NCI-H2107 treated with DMSO at 0.1 percent for 48 hours (cell line): ENCODE measurements around the gene PLEKHG2.
"Not testable (repeated sequence)": the region's sequence is repeated elsewhere in the genome, so short reads cannot be mapped to it uniquely, and the experiment has no call there.

ENCODE experiments used
- DNase-seq: peaks from one replicate; lab custom pipeline; 2025; ENCODE audit not compliant: unreplicated experiment; lab: John Stamatoyannopoulos, UW

PLEKHG2 gene

GRCh38 chr19:39445196-39446111 lies 33.0 kb downstream of the PLEKHG2 start, which contains the start of gene SUPT5H:
SUPT5H (plus strand) TSS chr19:39445582; CDS start chr19:39445891, 309 bp downstream.
- DNase-seq = peak; percentile 88

- DNase-seq = no peak
These were observed 34.1 kb downstream of the PLEKHG2 start for GRCh38 chr19:39446365-39447084.

GRCh38 chr19:39448271-39448670 lies 35.8 kb downstream of the PLEKHG2 start:
- DNase-seq = no peak

- DNase-seq = no peak
These were observed 36.8 kb downstream of the PLEKHG2 start for GRCh38 chr19:39449116-39449797.

GRCh38 chr19:39451257-39451656 lies 38.8 kb downstream of the PLEKHG2 start:
- not testable (repeated sequence) for DNase-seq

GRCh38 chr19:39463403-39463802 lies 50.9 kb downstream of the PLEKHG2 start:
- DNase-seq = no peak

GRCh38 chr19:39465956-39466747 lies 53.7 kb downstream of the PLEKHG2 start:
- DNase-seq = no peak

- DNase-seq = no peak
These were observed 55.5 kb downstream of the PLEKHG2 start for GRCh38 chr19:39467941-39468340.

- no peak for DNase-seq
These were observed 56.6 kb downstream of the PLEKHG2 start for GRCh38 chr19:39469036-39469435.

GRCh38 chr19:39469567-39469966 lies 57.1 kb downstream of the PLEKHG2 start:
- DNase-seq = no peak

- no peak for DNase-seq
These were observed 58.4 kb downstream of the PLEKHG2 start for GRCh38 chr19:39470724-39471339.

GRCh38 chr19:39471756-39472536 lies 59.5 kb downstream of the PLEKHG2 start:
- no peak for DNase-seq

- no peak for DNase-seq
These were observed 60.4 kb downstream of the PLEKHG2 start for GRCh38 chr19:39472746-39473442.

GRCh38 chr19:39473443-39473960 lies 61.0 kb downstream of the PLEKHG2 start:
- no peak for DNase-seq

- peak; percentile 6 for DNase-seq
These were observed 61.7 kb downstream of the PLEKHG2 start for GRCh38 chr19:39474139-39474620.

GRCh38 chr19:39475748-39476147 lies 63.3 kb downstream of the PLEKHG2 start:
- DNase-seq = no peak
